ENCODE data around the gene ABCC12. TPM values are rescaled to one million over a fixed set of nuclear protein-coding genes. Genes with fewer than 3 reads are reported as not detected.
A peak's percentile ranks its signal among the peaks of the same experiment; 100 is the strongest.
"Not testable (repeated sequence)": the region's sequence is repeated elsewhere in the genome, so short reads cannot be mapped to it uniquely, and the experiment has no call there.

Gene ABCC12
- total RNA-seq, 1 donor from 2014 or later, result not detected

DNA sequence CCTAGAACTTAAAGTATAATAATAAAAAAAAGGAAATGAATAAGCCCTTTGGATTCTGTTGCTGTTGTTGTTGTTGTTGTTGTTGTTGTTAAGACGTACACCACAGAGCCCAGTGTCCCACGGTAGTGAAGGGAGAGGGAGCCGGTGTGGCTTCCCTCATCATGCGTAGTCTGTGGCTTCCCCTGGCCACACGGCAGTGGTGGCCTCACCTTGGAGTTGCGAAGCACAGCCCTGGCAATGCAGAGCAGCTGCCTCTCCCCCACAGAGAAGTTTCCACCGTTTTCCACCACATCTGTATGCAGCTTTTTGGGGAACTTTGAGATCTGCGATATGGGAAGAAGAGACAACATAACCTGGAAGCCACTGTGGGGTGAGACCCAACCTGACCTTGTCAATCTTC lies 14.1 kb upstream of the ABCC12 start:
- TF ChIP-seq, protein P1, sequence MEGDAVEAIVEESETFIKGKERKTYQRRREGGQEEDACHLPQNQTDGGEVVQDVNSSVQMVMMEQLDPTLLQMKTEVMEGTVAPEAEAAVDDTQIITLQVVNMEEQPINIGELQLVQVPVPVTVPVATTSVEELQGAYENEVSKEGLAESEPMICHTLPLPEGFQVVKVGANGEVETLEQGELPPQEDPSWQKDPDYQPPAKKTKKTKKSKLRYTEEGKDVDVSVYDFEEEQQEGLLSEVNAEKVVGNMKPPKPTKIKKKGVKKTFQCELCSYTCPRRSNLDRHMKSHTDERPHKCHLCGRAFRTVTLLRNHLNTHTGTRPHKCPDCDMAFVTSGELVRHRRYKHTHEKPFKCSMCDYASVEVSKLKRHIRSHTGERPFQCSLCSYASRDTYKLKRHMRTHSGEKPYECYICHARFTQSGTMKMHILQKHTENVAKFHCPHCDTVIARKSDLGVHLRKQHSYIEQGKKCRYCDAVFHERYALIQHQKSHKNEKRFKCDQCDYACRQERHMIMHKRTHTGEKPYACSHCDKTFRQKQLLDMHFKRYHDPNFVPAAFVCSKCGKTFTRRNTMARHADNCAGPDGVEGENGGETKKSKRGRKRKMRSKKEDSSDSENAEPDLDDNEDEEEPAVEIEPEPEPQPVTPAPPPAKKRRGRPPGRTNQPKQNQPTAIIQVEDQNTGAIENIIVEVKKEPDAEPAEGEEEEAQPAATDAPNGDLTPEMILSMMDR (IDR thresholded peaks at IDR 0.05; ENCODE audit: insufficient read depth, low read length, poor library complexity, severe bottlenecking), result no peak
- no peak for DNase-seq (ENCODE audit: low read depth)
- H3K27me3 ChIP-seq (ENCODE audit: control insufficient read depth, insufficient read depth, low read length), result no peaks in the 10 kb centered on the region
- no peak overlapping the region for H3K4me3 ChIP-seq (ENCODE audit: low read depth, low read length)
- H3K36me3 ChIP-seq (ENCODE audit: control insufficient read depth, insufficient read depth, low read length), result no peaks in the 10 kb centered on the region

DNA sequence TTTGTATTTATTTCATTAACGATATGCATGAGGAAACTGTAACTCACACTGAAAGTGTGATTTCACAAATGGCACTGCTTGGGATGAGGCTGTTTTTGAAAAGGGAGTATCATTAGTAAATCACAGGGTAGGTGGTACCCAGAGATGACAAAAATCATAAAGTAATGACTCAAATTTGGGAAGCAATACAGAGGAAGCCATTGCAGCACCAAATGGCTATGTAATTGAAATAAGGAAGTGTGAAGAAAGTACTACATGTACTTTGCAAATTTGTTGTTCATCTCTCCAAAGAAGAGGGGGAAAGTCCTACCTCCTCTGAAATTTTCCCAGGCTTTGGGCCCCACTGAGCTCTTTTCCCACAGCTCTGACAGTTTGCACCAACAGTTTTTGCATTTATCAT lies 12.3 kb upstream of the ABCC12 start:
- TF ChIP-seq, protein P1 (IDR thresholded peaks at IDR 0.05; ENCODE audit: insufficient read depth, low read length, poor library complexity, severe bottlenecking), result no peak

DNA sequence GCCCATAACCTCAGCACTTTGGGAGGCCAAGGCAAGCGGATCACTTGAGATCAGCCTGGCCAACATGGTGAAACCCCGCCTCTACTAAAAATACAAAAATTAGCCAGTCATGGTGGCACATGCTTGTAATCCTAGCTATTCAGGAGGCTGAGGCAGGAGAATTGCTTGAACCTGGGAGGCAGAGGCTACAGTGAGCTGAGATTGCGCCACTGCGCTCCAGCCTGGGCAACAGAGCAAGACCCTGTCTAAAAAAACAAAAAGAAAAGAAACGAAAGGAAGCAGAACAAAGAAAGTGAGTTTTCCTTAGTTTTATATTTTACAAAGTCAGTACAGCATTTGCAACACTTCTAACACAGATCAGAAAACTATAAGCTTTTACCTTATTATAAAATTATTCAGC lies 10.8 kb upstream of the ABCC12 start:
- H3K36me3 ChIP-seq (ENCODE audit: control insufficient read depth, insufficient read depth, low read length); H3K4me3 ChIP-seq (ENCODE audit: low read depth, low read length); DNase-seq (ENCODE audit: low read depth); H3K27me3 ChIP-seq (ENCODE audit: control insufficient read depth, insufficient read depth, low read length): not testable (repeated sequence)

More for the DNA sequence above, 12.3 kb upstream of the ABCC12 start:
- H3K36me3 ChIP-seq (ENCODE audit: control insufficient read depth, insufficient read depth, low read length), result no peaks in the 10 kb centered on the region
- H3K4me3 ChIP-seq (ENCODE audit: low read depth, low read length), result no peak overlapping the region
- H3K27me3 ChIP-seq (ENCODE audit: control insufficient read depth, insufficient read depth, low read length), result no peaks in the 10 kb centered on the region
- DNase-seq (ENCODE audit: low read depth), result no peak

DNA sequence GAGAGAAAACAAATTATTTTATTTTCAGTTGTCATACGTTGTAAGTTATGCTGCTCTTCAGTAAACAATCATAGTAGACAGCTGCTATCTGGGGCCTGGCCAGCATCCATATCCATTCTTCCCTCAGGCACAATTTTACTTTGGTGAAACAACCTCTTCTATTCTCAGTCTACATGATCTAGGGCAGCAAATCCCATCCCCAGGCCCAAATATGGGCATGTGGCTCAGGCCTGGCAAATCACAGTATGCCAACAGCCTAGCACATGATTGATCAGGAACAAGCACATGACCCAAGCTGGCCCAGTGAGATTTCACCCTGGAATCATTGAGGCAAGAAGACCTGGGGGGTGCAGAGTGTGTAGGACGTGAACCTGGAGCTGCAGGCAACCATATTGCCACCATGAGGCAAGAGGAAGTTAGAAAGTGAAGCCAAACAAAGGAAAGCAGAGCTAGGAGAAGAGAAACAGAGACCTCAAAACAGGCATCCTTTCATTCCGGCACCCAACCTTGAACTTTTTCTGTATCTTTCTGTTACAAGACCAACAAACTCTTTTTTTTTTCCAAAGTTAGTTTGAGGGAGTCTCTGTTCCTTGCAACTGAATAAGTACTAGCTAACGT lies 10.3 kb upstream of the ABCC12 start:
- Histone ChIP-seq H3K4me3 (ENCODE audit: low read depth, low read length) (no peak overlapping the region), H3K36me3 (ENCODE audit: control insufficient read depth, insufficient read depth, low read length) (no peaks in the 10 kb centered on the region), H3K27me3 (ENCODE audit: control insufficient read depth, insufficient read depth, low read length) (no peaks in the 10 kb centered on the region)
- DNase-seq (ENCODE audit: low read depth), result no peak
- TF ChIP-seq, protein P1 (IDR thresholded peaks at IDR 0.05; ENCODE audit: insufficient read depth, low read length, poor library complexity, severe bottlenecking), result no peak

DNA sequence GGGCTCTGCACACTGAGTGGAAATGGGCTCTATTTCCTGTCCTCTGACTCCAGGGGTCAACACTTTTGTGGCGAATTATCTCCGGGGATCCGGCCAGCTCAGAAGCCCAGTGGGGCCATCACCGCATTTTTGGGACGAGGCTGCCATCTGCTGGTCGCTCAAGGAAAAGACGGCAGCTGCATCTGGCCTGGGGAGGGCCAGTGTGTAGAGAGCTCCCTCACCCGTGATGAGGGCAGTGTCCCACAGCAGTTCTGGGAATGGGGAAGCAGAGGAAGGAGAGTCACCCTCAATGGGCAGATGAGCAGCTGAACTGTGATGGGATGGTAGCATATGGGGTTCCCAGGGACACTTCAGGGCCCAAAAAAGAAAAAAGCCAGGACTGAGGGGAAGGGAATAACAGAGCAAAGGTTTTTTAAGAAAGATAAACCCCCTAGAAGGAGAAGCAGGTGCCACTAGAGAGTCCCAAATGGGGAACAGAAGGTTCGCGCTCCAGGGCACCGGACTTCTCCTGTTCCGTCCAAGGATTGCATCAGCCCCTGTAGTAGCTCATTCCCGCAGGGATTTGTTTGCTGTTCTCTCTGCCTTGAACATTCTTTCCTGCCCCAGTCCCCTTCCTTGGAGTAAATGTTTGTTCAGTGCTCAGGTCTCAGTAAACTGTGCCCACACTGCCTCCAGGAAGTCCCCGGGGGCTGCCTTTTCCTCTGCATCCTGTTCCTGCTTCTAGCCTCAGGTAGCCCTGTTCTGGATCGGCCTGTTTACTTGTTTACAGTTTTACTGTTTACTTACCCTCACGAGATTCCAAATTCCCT lies 9.3 kb upstream of the ABCC12 start:
- no peaks in the 10 kb centered on the region for H3K27me3 ChIP-seq (ENCODE audit: control insufficient read depth, insufficient read depth, low read length)
- DNase-seq (ENCODE audit: low read depth), result peak; percentile 7
- TF ChIP-seq, protein P1 (IDR thresholded peaks at IDR 0.05; ENCODE audit: insufficient read depth, low read length, poor library complexity, severe bottlenecking), result peak; percentile 85
- no peaks in the 10 kb centered on the region for H3K36me3 ChIP-seq (ENCODE audit: control insufficient read depth, insufficient read depth, low read length)
- H3K4me3 ChIP-seq (ENCODE audit: low read depth, low read length), result no peak overlapping the region

DNA sequence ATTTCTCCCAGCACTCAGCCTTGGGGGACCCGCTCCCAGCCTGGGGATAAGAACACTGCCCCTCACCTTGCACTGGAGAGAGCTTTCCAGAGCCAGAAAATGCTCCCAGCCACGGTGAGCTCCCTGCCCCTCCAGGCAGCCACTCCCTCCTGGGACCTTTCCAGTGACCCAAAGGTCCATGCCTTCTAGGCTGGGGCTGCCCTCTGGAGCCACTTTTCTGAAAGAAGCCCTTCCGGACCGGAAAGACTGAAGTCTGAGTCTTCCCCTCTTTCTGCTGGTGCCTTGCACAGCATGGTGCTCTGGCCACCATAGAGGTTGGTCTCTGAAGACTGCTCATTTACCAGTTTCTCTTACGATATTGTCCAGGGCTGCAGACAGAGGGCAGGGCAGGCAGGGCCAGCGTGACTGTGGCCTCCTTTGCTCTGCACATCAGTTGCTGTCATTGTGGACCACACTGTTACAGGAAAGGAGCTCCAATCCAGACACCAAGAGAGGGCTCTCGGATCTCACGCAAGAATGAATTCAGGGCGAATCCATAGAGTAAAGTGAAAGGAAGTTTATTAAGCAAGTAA lies 7.1 kb upstream of the ABCC12 start:
- no peak overlapping the region for H3K4me3 ChIP-seq (ENCODE audit: low read depth, low read length)
- TF ChIP-seq, protein P1 (IDR thresholded peaks at IDR 0.05; ENCODE audit: insufficient read depth, low read length, poor library complexity, severe bottlenecking), result no peak

More for the DNA sequence above, 7.1 kb upstream of the ABCC12 start:
- no peaks in the 10 kb centered on the region for H3K36me3 ChIP-seq (ENCODE audit: control insufficient read depth, insufficient read depth, low read length)
- DNase-seq (ENCODE audit: low read depth), result no peak
- H3K27me3 ChIP-seq (ENCODE audit: control insufficient read depth, insufficient read depth, low read length), result no peaks in the 10 kb centered on the region
